WI38 (cell line): ENCODE results near the gene CLVS2.

ENCODE experiments used
- H3K4me3 ChIP-seq: 2 replicates; pipeline ENCODE4 v1.5.1; 2011; ENCODE audit warnings: low read depth, mild to moderate bottlenecking, control low read depth, low read length
- TF ChIP-seq, protein P1 (sequence below): IDR thresholded peaks from 2 replicates; pipeline ENCODE4 v1.5.1; 2012; ENCODE audit warnings: low read depth, mild to moderate bottlenecking, control low read depth, low read length

The CLVS2 gene

DNA sequence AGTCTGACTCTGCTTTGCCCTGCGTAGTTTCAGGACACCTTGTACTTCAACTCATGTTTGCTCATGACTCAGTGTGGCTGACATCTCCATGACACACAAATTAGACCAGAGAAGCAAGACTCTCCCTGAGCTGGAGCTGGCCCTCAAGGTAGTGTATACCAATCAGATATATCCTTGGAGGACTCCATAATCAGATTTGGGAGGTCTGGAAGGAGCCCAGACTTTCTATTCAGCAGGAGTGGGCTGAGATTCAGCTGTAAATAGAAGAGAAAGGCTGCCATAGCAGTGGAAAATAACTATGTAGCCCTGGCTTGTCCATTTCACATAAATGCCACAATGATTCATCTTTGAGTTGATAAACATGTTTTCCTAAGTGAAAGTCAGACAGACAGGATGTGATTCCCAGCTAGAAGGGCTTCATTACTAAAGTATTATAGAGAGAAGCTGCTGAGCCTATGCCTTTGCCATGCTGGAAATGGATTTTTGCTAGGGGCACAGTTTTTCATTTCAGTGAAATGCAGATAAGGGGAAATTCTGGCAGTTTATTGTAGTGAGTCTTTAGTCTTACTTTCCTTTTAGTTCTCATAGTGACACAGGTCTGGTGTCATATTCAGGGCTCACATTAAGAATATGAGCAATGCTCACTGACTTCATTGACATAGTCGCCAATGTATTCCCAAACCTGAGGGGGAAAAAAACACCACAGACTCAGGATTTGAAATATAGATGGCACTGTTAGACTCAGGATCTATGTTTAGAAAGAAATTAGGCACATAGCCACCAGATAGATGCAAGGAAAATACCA is 95.3 kb downstream of the CLVS2 start:
- no peak overlapping the region for H3K4me3 ChIP-seq

DNA sequence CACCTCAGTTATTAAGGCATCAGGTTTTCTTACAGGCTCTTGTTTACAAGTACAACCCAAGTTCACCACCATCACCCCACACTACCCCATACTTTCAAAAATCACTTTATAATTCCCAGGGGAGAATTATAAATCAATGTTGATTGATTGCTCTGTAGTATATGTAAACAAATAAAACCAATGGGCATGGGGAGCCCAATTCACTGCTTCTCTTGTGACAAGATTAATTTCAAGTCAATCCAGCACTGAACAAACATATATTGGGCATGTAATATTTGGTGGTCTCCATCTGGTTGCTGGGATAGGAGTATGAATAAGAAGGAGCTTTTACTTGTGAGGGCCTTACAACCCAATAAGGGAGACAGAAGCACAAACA is 95.8 kb downstream of the CLVS2 start:
- no peak overlapping the region for H3K4me3 ChIP-seq
- TF ChIP-seq, protein P1, sequence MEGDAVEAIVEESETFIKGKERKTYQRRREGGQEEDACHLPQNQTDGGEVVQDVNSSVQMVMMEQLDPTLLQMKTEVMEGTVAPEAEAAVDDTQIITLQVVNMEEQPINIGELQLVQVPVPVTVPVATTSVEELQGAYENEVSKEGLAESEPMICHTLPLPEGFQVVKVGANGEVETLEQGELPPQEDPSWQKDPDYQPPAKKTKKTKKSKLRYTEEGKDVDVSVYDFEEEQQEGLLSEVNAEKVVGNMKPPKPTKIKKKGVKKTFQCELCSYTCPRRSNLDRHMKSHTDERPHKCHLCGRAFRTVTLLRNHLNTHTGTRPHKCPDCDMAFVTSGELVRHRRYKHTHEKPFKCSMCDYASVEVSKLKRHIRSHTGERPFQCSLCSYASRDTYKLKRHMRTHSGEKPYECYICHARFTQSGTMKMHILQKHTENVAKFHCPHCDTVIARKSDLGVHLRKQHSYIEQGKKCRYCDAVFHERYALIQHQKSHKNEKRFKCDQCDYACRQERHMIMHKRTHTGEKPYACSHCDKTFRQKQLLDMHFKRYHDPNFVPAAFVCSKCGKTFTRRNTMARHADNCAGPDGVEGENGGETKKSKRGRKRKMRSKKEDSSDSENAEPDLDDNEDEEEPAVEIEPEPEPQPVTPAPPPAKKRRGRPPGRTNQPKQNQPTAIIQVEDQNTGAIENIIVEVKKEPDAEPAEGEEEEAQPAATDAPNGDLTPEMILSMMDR = no peak

More for the DNA sequence above, 95.3 kb downstream of the CLVS2 start:
- TF ChIP-seq, protein P1 = no peak

DNA sequence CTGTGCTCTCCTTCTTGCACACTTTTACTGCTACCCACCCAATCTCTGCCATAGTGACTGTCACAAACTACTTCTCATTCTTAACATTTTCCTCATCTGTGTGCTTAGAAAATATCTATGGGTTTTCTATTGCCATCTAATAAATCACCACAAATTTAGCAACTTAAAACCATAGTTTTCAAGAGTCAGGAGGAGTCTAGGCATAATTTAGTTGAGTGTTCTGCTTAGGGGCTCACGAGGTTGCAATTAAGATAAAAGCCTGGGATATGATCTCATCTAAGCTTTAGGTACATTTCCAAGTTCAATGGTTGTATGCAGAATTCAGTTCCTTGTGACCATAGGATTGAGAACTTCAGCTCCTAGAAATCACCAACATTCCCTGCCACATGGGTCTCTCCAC is 98.8 kb downstream of the CLVS2 start:
- TF ChIP-seq, protein P1 = no peak
- no peak overlapping the region for H3K4me3 ChIP-seq

DNA sequence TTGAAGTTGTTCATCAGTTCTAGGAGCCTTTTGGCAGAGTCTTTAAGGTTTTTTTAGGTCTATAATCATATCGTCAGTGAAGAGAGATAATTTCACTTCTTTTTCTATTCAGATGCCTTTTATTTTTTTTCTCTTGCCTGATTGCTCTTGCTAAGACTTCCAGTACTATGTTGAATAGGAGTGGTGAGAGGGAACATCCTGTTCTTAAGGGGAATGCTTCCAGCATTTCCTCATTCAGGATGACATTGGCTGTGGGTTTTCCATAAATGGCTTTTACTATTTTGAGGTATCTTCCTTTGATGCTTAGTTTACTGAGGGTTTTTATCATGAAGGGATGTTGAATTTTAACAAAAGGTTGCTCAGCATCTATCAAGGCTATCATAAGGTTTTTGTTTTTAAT is 109.5 kb downstream of the CLVS2 start:
- TF ChIP-seq, protein P1 = no peak
- no peak overlapping the region for H3K4me3 ChIP-seq

DNA sequence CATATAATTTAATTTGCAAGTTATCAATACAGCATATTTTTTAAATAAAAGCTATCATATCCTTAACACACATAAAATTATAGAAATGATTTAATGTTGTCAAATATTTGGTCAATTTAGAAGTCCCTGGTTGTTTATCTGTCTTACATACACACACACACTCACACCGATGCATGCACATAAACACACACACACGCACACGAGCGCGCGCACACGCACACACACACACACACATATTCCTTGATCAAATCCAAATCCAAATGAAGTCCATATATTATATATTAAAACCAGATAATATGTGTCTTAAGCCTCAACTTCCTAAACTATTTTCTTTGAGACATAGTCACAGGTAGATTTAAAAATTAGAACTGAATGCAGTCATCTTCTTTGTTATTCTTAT is 120.3 kb downstream of the CLVS2 start:
- H3K4me3 ChIP-seq = no peak overlapping the region
- TF ChIP-seq, protein P1 = no peak

DNA sequence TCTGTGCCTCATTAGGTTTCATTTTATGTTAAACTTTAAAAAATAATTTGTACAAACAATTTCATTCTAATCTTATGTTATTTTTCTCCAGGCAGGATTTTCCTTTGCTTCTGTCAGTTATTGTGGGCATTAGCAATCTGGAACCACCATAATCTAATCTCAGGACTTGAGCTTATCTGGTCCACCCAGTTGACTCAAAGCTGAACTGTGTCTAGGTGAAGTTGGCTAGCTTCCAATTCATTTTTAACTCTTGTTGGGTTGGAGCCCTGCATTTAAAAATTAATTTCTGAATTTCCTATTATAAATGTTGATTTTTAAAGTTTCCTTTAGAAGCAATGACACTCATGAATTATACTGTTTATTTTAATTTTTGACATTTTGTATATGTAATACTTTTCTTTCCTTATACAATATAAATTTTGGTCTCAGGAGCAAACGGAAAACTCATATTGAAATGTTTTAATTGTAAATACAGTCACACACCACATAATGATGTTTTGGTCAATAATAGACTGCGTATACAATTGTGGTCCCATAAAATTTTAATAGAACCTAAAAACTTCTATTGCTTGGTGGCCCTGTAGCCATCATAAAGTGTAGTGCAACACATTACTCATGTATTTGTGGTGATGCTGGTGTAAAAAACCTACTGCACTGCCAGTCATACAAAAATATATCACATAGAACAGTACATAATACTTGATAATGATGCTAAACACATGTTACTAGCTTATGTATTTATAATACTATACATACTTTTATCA is 121.3 kb downstream of the CLVS2 start:
- H3K4me3 ChIP-seq = no peak overlapping the region
- TF ChIP-seq, protein P1 = no peak

DNA sequence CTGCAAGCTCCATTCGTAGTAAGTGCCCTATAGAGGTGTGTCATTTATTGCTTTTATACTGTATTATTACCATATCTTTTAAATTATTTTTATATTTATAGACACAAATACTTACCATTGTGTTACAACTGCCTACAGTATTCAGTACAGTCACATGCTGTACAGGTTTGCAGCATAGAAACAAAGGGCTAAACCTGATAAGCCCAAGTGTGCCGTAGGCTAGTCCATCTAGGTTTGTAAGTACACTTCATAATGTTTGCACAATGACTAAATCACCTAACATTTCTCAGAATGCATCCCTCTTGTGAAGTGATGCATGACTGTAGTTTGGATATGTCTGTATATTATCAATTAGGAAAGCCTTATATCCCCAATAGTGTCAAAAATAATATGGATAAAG is 122.8 kb downstream of the CLVS2 start:
- TF ChIP-seq, protein P1 = no peak
- no peak overlapping the region for H3K4me3 ChIP-seq
